ENCODE data around the gene SMIM14.
"Not testable (repeated sequence)": the region's sequence is repeated elsewhere in the genome, so short reads cannot be mapped to it uniquely, and the experiment has no call there.

Gene SMIM14

GRCh38 chr4:39541987-39542610 is 96.6 kb downstream of the SMIM14 start:
- H3K4me3 ChIP-seq (ENCODE audit: low read depth in 1 of 2, low read length in 1 of 2) = no peak overlapping the region
- TF ChIP-seq, protein P1, sequence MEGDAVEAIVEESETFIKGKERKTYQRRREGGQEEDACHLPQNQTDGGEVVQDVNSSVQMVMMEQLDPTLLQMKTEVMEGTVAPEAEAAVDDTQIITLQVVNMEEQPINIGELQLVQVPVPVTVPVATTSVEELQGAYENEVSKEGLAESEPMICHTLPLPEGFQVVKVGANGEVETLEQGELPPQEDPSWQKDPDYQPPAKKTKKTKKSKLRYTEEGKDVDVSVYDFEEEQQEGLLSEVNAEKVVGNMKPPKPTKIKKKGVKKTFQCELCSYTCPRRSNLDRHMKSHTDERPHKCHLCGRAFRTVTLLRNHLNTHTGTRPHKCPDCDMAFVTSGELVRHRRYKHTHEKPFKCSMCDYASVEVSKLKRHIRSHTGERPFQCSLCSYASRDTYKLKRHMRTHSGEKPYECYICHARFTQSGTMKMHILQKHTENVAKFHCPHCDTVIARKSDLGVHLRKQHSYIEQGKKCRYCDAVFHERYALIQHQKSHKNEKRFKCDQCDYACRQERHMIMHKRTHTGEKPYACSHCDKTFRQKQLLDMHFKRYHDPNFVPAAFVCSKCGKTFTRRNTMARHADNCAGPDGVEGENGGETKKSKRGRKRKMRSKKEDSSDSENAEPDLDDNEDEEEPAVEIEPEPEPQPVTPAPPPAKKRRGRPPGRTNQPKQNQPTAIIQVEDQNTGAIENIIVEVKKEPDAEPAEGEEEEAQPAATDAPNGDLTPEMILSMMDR (IDR thresholded peaks at IDR 0.05) = no peak
- no peaks in the 10 kb centered on the region for H3K27me3 ChIP-seq

GRCh38 chr4:39539089-39539611 is 99.5 kb downstream of the SMIM14 start:
- H3K4me3 ChIP-seq (ENCODE audit: low read depth in 1 of 2, low read length in 1 of 2) = no peak overlapping the region
- no peaks in the 10 kb centered on the region for H3K36me3 ChIP-seq

More at GRCh38 chr4:39541987-39542610, 96.6 kb downstream of the SMIM14 start:
- Histone ChIP-seq H3K4me1 (ENCODE audit: control insufficient read depth in 1 of 2, insufficient read depth in 1 of 2, low read depth in 1 of 2, low read length in 1 of 2) (no peaks in the 10 kb centered on the region), H3K9me3 (no peaks in the 10 kb centered on the region), H3K27ac (no peak overlapping the region), H3K36me3 (no peaks in the 10 kb centered on the region)

DNA sequence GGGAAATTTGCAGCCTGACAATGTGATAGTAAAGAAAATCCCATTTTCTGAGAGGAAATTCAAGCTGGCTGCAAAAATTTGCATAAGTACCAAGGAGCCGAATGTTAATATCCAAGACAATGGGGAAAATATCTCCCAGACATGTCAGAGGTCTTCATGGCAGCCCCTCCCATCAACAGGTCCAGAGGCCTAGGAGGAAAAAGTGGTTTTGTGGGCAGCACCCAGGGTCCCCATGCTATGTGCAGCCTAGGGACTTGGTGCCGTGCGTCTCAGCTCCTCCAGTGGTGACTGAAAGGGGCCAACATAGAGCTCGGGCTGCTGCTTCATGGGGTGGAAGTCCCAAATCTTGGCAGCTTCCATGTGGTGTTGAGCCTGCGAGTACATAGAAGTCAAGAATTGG is 105.1 kb downstream of the SMIM14 start:
- Histone ChIP-seq H3K4me3 (ENCODE audit: low read depth in 1 of 2, low read length in 1 of 2) (no peak overlapping the region), H3K36me3 (no peaks in the 10 kb centered on the region), H3K27me3 (no peaks in the 10 kb centered on the region), H3K4me1 (ENCODE audit: control insufficient read depth in 1 of 2, insufficient read depth in 1 of 2, low read depth in 1 of 2, low read length in 1 of 2) (peaks cover under 1% of the 10 kb centered on the region in 2 experiments), H3K9me3 (no peaks in the 10 kb centered on the region), H3K27ac (no peak overlapping the region)
- TF ChIP-seq, protein P1 (IDR thresholded peaks at IDR 0.05) = no peak

More at GRCh38 chr4:39539089-39539611, 99.5 kb downstream of the SMIM14 start:
- Histone ChIP-seq H3K4me1 (ENCODE audit: control insufficient read depth in 1 of 2, insufficient read depth in 1 of 2, low read depth in 1 of 2, low read length in 1 of 2) (no peaks in the 10 kb centered on the region), H3K9me3 (no peaks in the 10 kb centered on the region), H3K27ac (no peak overlapping the region), H3K27me3 (no peaks in the 10 kb centered on the region)
- TF ChIP-seq, protein P1 (IDR thresholded peaks at IDR 0.05) = no peak

DNA sequence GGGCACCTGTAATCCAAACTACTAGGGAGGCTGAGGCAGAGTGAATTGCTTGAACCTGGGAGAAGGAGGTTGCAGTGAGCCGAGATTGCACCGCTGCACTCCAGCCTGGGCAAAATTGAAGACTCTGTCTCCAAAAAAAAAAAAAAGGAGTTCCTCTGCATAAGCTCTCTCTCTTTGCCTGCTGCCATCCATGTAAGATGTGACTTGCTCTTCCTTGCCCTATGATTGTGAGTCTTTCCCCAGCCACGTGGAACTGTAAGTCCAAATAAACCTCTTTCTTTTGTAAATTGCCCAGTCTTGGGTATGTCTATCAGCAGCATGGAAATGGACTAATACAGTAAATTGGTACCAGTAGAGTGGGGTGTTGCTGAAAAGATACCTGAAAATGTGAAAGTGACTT is 106.4 kb downstream of the SMIM14 start:
- not testable (repeated sequence) for H3K36me3 ChIP-seq; H3K4me3 ChIP-seq (ENCODE audit: low read depth in 1 of 2, low read length in 1 of 2); H3K27ac ChIP-seq; H3K9me3 ChIP-seq; H3K27me3 ChIP-seq
- peaks cover 8 to 10% of the 10 kb centered on the region in 2 experiments for H3K4me1 ChIP-seq (ENCODE audit: control insufficient read depth in 1 of 2, insufficient read depth in 1 of 2, low read depth in 1 of 2, low read length in 1 of 2)

- no peaks in the 10 kb centered on the region for H3K9me3 ChIP-seq
- no peaks in the 10 kb centered on the region for H3K36me3 ChIP-seq
- H3K27me3 ChIP-seq = no peaks in the 10 kb centered on the region
- TF ChIP-seq, protein P1 (IDR thresholded peaks at IDR 0.05) = no peak
- no peak overlapping the region for H3K27ac ChIP-seq
- H3K4me1 ChIP-seq (ENCODE audit: control insufficient read depth in 1 of 2, insufficient read depth in 1 of 2, low read depth in 1 of 2, low read length in 1 of 2) = peaks cover 16 to 19% of the 10 kb centered on the region in 2 experiments
- no peak overlapping the region for H3K4me3 ChIP-seq (ENCODE audit: low read depth in 1 of 2, low read length in 1 of 2)
Measured at GRCh38 chr4:39530682-39531081, 108.0 kb downstream of the SMIM14 start.

- Histone ChIP-seq H3K27ac (no peak overlapping the region), H3K4me1 (ENCODE audit: control insufficient read depth in 1 of 2, insufficient read depth in 1 of 2, low read depth in 1 of 2, low read length in 1 of 2) (peaks cover 16 to 19% of the 10 kb centered on the region in 2 experiments), H3K9me3 (no peaks in the 10 kb centered on the region), H3K4me3 (ENCODE audit: low read depth in 1 of 2, low read length in 1 of 2) (no peak overlapping the region), H3K27me3 (no peaks in the 10 kb centered on the region), H3K36me3 (no peaks in the 10 kb centered on the region)
- TF ChIP-seq, protein P1 (IDR thresholded peaks at IDR 0.05) = no peak
Measured at GRCh38 chr4:39529534-39529933, 109.1 kb downstream of the SMIM14 start.

Measured in neutrophil (primary cell).